Measurements from ENCODE around the gene CDK1. TPM values are rescaled to one million over a fixed set of nuclear protein-coding genes. Genes with fewer than 3 reads are reported as not detected.
A peak's percentile ranks its signal among the peaks of the same experiment; 100 is the strongest.

Gene CDK1
- polyA plus RNA-seq, 1 donor (not counting 4 experiments of a cell fraction or from before 2014, with no cell fraction given), result 43.8 TPM

GRCh38 chr10:60784641-60785040 is 6.4 kb downstream of the CDK1 start:
- Histone ChIP-seq H3K4me1 (ENCODE audit: control insufficient read depth, extremely low read depth, insufficient read depth, low read length) (peaks cover 15% of the 10 kb centered on the region), H3K9me1 (ENCODE audit: control insufficient read depth, extremely low read depth, insufficient read depth, low read length) (no peaks in the 10 kb centered on the region), H3K9me3 (ENCODE audit: control insufficient read depth, low read depth, low read length) (no peaks in the 10 kb centered on the region), H3K9ac (ENCODE audit: control insufficient read depth, extremely low read depth, insufficient read depth, low read length) (no peak overlapping the region), H2AFZ (ENCODE audit: control insufficient read depth, low read length) (no peak overlapping the region), H3K79me2 (ENCODE audit: control insufficient read depth, insufficient read depth, low read length) (peaks cover 94% of the 10 kb centered on the region), H3K4me3 (ENCODE audit: control insufficient read depth in 2 of 3, extremely low read depth in 1 of 3, insufficient read depth in 2 of 3, low read depth in 1 of 3, low read length in 3 of 3) (no peak overlapping the region), H3K27me3 (ENCODE audit: control insufficient read depth, extremely low read depth, insufficient read depth, low read length) (no peaks in the 10 kb centered on the region), H3K4me2 (ENCODE audit: control insufficient read depth, extremely low read depth, insufficient read depth, low read depth, low read length) (no peak overlapping the region), H3K36me3 (ENCODE audit: control insufficient read depth in 2 of 2, extremely low read depth in 1 of 2, insufficient read depth in 2 of 2, low read length in 2 of 2) (peaks cover 2 to 11% of the 10 kb centered on the region in 2 experiments), H3K27ac (ENCODE audit: control insufficient read depth, insufficient read depth, low read length) (no peak overlapping the region), H4K20me1 (ENCODE audit: control insufficient read depth, extremely low read depth, insufficient read depth, low read length) (no peaks in the 10 kb centered on the region)
- dilution Hi-C loops (cut with MboI; ENCODE audit: extremely low pct_ligation_motif_present, low sequenced_read_pairs), result no loop called here
- FAIRE-seq, result no peak
- TF ChIP-seq CTCF (optimal IDR thresholded peaks at IDR 0.05 in 1 of 3, IDR thresholded peaks at IDR 0.05 in 1 of 3, conservative IDR thresholded peaks at IDR 0.05 in 1 of 3; ENCODE audit: extremely low read depth in 1 of 3, insufficient read depth in 2 of 3, low read length in 3 of 3) (no peak), EZH2 (IDR thresholded peaks at IDR 0.05; ENCODE audit: low read length) (no peak)
- DNase-seq (ENCODE audit: low read depth, low spot score), result no peak

GRCh38 chr10:60788544-60788943 is 10.3 kb downstream of the CDK1 start:
- Histone ChIP-seq H3K27ac (ENCODE audit: control insufficient read depth, insufficient read depth, low read length) (no peak overlapping the region), H3K9ac (ENCODE audit: control insufficient read depth, extremely low read depth, insufficient read depth, low read length) (no peak overlapping the region), H3K9me1 (ENCODE audit: control insufficient read depth, extremely low read depth, insufficient read depth, low read length) (no peaks in the 10 kb centered on the region), H3K36me3 (ENCODE audit: control insufficient read depth in 2 of 2, extremely low read depth in 1 of 2, insufficient read depth in 2 of 2, low read length in 2 of 2) (peaks cover 2 to 26% of the 10 kb centered on the region in 2 experiments), H3K9me3 (ENCODE audit: control insufficient read depth, low read depth, low read length) (no peaks in the 10 kb centered on the region), H3K79me2 (ENCODE audit: control insufficient read depth, insufficient read depth, low read length) (peaks cover 77% of the 10 kb centered on the region), H3K4me2 (ENCODE audit: control insufficient read depth, extremely low read depth, insufficient read depth, low read depth, low read length) (no peak overlapping the region), H4K20me1 (ENCODE audit: control insufficient read depth, extremely low read depth, insufficient read depth, low read length) (no peaks in the 10 kb centered on the region), H3K4me1 (ENCODE audit: control insufficient read depth, extremely low read depth, insufficient read depth, low read length) (no peaks in the 10 kb centered on the region), H3K4me3 (ENCODE audit: control insufficient read depth in 2 of 3, extremely low read depth in 1 of 3, insufficient read depth in 2 of 3, low read depth in 1 of 3, low read length in 3 of 3) (no peak overlapping the region), H3K27me3 (ENCODE audit: control insufficient read depth, extremely low read depth, insufficient read depth, low read length) (no peaks in the 10 kb centered on the region), H2AFZ (ENCODE audit: control insufficient read depth, low read length) (peak overlapping the region; percentile 1)
- DNase-seq (ENCODE audit: low read depth, low spot score) (no peak), FAIRE-seq (no peak)
- no peak for TF ChIP-seq EZH2 (IDR thresholded peaks at IDR 0.05; ENCODE audit: low read length)
- no peak for TF ChIP-seq CTCF (optimal IDR thresholded peaks at IDR 0.05 in 1 of 3, IDR thresholded peaks at IDR 0.05 in 1 of 3, conservative IDR thresholded peaks at IDR 0.05 in 1 of 3; ENCODE audit: extremely low read depth in 1 of 3, insufficient read depth in 2 of 3, low read length in 3 of 3)
- dilution Hi-C loops (cut with MboI; ENCODE audit: extremely low pct_ligation_motif_present, low sequenced_read_pairs), result no loop called here
